ENCODE data around the gene C16orf87.

The C16orf87 gene

GRCh38 chr16:46807336-46807735 lies 23.6 kb downstream of the C16orf87 start:
- DNase-seq (ENCODE audit: low read depth in 1 of 2, low spot score in 1 of 2) = no peak
- Histone ChIP-seq H3K27me3 (ENCODE audit: insufficient read depth, poor library complexity, severe bottlenecking) (no peaks in the 10 kb centered on the region), H3K27ac (replicated peaks) (no peak overlapping the region), H3K4me3 (replicated peaks; ENCODE audit: insufficient read depth, low read length) (no peak overlapping the region)
- TF ChIP-seq SPI1 (IDR thresholded peaks at IDR 0.05; ENCODE audit: borderline replicate concordance, low read depth) = no peak
- TF ChIP-seq, protein P1, sequence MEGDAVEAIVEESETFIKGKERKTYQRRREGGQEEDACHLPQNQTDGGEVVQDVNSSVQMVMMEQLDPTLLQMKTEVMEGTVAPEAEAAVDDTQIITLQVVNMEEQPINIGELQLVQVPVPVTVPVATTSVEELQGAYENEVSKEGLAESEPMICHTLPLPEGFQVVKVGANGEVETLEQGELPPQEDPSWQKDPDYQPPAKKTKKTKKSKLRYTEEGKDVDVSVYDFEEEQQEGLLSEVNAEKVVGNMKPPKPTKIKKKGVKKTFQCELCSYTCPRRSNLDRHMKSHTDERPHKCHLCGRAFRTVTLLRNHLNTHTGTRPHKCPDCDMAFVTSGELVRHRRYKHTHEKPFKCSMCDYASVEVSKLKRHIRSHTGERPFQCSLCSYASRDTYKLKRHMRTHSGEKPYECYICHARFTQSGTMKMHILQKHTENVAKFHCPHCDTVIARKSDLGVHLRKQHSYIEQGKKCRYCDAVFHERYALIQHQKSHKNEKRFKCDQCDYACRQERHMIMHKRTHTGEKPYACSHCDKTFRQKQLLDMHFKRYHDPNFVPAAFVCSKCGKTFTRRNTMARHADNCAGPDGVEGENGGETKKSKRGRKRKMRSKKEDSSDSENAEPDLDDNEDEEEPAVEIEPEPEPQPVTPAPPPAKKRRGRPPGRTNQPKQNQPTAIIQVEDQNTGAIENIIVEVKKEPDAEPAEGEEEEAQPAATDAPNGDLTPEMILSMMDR (IDR thresholded peaks at IDR 0.05; ENCODE audit: insufficient read depth, low read length) = no peak
- TF ChIP-seq REST (IDR thresholded peaks at IDR 0.05; ENCODE audit: insufficient replicate concordance, low read depth) = no peak
- no peak for TF ChIP-seq GABPA (IDR thresholded peaks at IDR 0.05; ENCODE audit: low read depth)
- TF ChIP-seq POLR2AphosphoS5 (IDR thresholded peaks at IDR 0.05; ENCODE audit: low read depth) = no peak

- H3K27me3 ChIP-seq (ENCODE audit: insufficient read depth, poor library complexity, severe bottlenecking) = no peaks in the 10 kb centered on the region
- TF ChIP-seq, protein P1 (IDR thresholded peaks at IDR 0.05; ENCODE audit: insufficient read depth, low read length) = no peak
- TF ChIP-seq GABPA (IDR thresholded peaks at IDR 0.05; ENCODE audit: low read depth) (no peak), POLR2AphosphoS5 (IDR thresholded peaks at IDR 0.05; ENCODE audit: low read depth) (no peak), SPI1 (IDR thresholded peaks at IDR 0.05; ENCODE audit: borderline replicate concordance, low read depth) (no peak), REST (IDR thresholded peaks at IDR 0.05; ENCODE audit: insufficient replicate concordance, low read depth) (no peak)
- H3K27ac ChIP-seq (replicated peaks) = no peak overlapping the region
- DNase-seq (ENCODE audit: low read depth in 1 of 2, low spot score in 1 of 2) = no peak
- no peak overlapping the region for H3K4me3 ChIP-seq (replicated peaks; ENCODE audit: insufficient read depth, low read length)
Measured at GRCh38 chr16:46803373-46803772, 27.6 kb downstream of the C16orf87 start.

DNA sequence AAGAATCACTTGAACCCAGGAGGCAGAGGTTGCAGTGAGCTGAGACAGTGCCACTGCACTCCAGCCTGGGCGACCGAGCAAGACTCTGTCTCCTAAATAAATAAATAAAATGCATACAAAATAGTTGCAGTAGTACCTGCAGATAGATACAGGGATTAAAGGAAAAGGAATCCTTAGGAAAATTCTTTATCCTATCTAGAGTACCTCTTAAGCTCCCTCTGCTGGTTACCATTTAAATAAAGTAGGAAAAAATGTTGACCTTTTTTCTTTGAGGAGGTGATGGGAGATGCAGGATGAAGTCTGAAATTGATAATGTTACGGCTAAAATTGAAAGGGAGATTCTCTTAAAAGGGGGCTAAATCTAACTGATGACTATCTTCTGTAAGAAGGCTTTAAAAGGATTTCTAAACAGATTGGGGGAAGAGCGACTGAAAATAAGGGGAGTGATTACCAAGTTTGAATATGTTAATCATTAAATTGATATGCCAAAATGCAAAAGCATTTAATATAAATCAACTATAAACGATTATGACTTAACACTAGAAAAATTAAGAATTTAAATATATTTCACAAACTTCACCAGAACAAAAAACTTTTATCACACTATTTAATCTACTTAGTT lies 29.4 kb downstream of the C16orf87 start:
- Histone ChIP-seq H3K27me3 (ENCODE audit: insufficient read depth, poor library complexity, severe bottlenecking) (no peaks in the 10 kb centered on the region), H3K4me3 (replicated peaks; ENCODE audit: insufficient read depth, low read length) (no peak overlapping the region), H3K27ac (replicated peaks) (no peak overlapping the region)
- no peak for DNase-seq (ENCODE audit: low read depth in 1 of 2, low spot score in 1 of 2)
- TF ChIP-seq, protein P1 (IDR thresholded peaks at IDR 0.05; ENCODE audit: insufficient read depth, low read length) = peak; percentile 15
- no peak for TF ChIP-seq REST (IDR thresholded peaks at IDR 0.05; ENCODE audit: insufficient replicate concordance, low read depth)

Data from HL-60 (cell line).